GM18951 (cell line): ENCODE results near the gene BICD2.

Source experiments
- POLR2A ChIP-seq: IDR thresholded peaks from 4 replicates; pipeline ENCODE4 v1.6.1; 2011; ENCODE audit warnings: mild to moderate bottlenecking; ENCODE audit not compliant: insufficient read length, insufficient read depth; ENCODE audit errors: extremely low read depth
- in situ Hi-C: fragments of 300-500 bp; cut with MboI; formaldehyde crosslinking; loops from one replicate; pipeline ENCODE4 v1.12.0; 2022; ENCODE audit warnings: low sequenced_read_pairs, mixed read lengths, inconsistent platforms; ENCODE audit not compliant: unreplicated experiment

BICD2 gene

DNA sequence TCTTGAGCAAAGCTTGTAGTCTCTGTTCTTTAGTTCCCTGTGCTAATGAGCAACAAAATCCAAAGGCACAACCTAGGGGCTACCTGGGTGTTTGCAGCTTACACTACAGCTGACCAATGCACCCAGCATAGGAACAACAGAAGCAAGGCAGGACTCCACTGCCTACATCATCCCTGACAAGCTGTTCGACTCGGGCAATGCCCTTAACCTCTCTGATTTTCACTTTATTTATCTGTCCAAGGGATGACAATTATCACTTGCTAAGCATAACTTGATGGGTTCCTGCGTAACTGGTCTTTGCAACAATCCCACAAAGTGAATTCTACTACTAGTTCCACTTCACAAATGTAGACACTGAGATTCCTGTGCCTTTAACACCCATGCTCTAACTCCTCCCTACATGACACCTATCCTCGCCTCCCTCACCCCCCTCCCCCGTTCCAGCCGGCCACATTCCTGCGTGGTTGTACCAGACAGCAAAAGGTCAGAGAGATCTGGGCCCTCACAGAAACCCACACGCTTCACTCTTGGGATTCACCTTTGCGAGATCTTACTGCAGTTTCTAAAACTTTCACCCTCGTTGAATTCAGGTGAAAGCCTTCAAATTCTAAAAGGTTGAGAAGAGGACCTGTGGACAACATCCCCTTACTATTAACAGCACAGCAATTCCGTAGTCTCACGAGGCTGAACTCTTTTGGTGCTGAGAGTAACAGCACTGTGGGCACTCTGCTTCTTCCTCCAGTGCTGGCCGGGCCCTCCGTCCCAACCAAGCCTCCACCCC lies 95.7 kb downstream of the BICD2 start:
- in situ Hi-C loops: no loop called here
- peak; percentile 35 for TF ChIP-seq POLR2A

- no peak for TF ChIP-seq POLR2A
- in situ Hi-C loops: no loop called here
Measured at GRCh38 chr9:92666912-92667532, 97.6 kb downstream of the BICD2 start.

GRCh38 chr9:92666236-92666635 lies 98.4 kb downstream of the BICD2 start:
- in situ Hi-C loops: no loop called here
- TF ChIP-seq POLR2A: no peak

GRCh38 chr9:92665836-92666235 lies 98.8 kb downstream of the BICD2 start:
- TF ChIP-seq POLR2A: no peak
- in situ Hi-C loops: no loop called here

GRCh38 chr9:92664394-92665152 lies 100.1 kb downstream of the BICD2 start:
- in situ Hi-C loops: no loop called here
- TF ChIP-seq POLR2A: no peak

DNA sequence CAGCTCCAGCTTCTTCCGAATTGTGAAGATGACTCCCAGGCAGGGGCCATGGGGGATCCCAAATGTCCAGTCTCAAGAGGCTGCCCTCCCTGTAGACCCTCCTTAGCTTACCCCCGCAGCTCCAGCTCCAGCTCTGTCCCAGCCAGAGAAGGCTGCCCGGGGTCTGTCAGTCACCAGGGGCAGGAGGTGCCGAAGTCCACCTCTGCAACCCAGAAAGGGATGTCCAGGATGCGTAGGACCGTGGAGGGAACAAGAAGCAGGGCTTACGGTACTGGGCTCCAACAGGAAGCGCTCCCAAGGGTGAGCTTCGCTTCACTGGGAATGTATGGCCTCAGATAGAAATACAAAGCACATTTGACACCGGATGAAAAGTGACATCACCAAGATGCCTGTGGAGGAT lies 100.7 kb downstream of the BICD2 start:
- no peak for TF ChIP-seq POLR2A
- in situ Hi-C loops: no loop called here

DNA sequence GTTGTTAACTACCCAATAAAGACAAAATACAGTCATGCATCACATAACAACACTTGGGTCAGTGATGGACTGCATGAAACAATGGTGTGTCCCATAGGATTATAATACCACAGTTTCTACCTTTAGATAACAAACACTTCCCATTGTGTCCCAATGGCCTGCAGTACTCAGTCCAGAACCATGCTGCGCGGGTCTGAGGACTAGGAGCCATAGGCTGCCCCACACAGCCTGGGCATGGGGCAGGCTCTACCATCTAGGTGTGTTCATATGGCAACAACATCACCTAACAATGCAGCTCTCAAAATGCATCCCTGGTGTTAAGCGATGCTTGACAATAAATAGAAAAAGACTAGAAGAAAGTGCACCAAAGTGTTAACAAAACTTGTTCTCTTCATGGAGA lies 101.5 kb downstream of the BICD2 start:
- in situ Hi-C loops: no loop called here
- no peak for TF ChIP-seq POLR2A

DNA sequence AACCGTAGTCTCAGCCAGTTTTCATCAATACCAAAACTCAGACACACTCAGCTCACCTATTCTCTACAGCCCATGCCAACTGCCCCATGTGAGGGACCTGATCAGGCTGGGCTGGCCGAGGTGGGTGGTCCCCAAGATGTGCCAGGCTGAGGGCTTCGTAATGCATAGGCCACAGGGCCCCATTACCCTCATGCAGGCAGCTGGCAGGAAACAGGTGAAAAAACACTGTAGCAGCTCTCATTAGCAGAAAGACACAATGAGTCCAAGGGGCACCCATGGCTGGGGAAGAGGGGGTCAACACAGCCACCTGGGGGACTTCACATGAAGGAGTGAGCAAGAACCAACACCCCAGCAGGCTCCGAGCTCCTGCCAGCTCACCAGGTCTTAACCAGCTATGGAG lies 102.9 kb downstream of the BICD2 start:
- in situ Hi-C loops: no loop called here
- no peak for TF ChIP-seq POLR2A
